Measurements from ENCODE around the gene KANSL1L. TPM values are rescaled to one million over a fixed set of nuclear protein-coding genes. Genes with fewer than 3 reads are reported as not detected.

KANSL1L gene
- total RNA-seq, 1 donor from 2014 or later = 36.3 TPM

- no peaks in the 10 kb centered on the region for H3K27me3 ChIP-seq
- H3K9me3 ChIP-seq = no peaks in the 10 kb centered on the region
- no peak for TF ChIP-seq CTCF (IDR thresholded peaks at IDR 0.05)
- DNase-seq (no peak), ATAC-seq (no peak)
- no peak overlapping the region for H3K27ac ChIP-seq
- peaks cover 17% of the 10 kb centered on the region for H3K4me1 ChIP-seq
- intact Hi-C loops (cut with DNase I) = no loop called here
- peaks cover 27% of the 10 kb centered on the region for H3K36me3 ChIP-seq
- no peak overlapping the region for H3K4me3 ChIP-seq
These were observed 162.1 kb downstream of the KANSL1L start for GRCh38 chr2:210009126-210009525.

- no peaks in the 10 kb centered on the region for H3K9me3 ChIP-seq
- no peak overlapping the region for H3K4me3 ChIP-seq
- intact Hi-C loops (cut with DNase I) = no loop called here
- ATAC-seq (peak; percentile 83), DNase-seq (no peak)
- no peak for TF ChIP-seq CTCF (IDR thresholded peaks at IDR 0.05)
- H3K4me1 ChIP-seq = peaks cover 28% of the 10 kb centered on the region
- H3K27ac ChIP-seq = no peak overlapping the region
- H3K36me3 ChIP-seq = peaks cover 14% of the 10 kb centered on the region
- H3K27me3 ChIP-seq = no peaks in the 10 kb centered on the region
These were observed 163.3 kb downstream of the KANSL1L start for GRCh38 chr2:210007895-210008294.

- no peak overlapping the region for H3K27ac ChIP-seq
- H3K4me3 ChIP-seq = no peak overlapping the region
- ATAC-seq (no peak), DNase-seq (no peak)
- H3K27me3 ChIP-seq = no peaks in the 10 kb centered on the region
- TF ChIP-seq CTCF (IDR thresholded peaks at IDR 0.05) = no peak
- no peaks in the 10 kb centered on the region for H3K9me3 ChIP-seq
- no peaks in the 10 kb centered on the region for H3K36me3 ChIP-seq
- intact Hi-C loops (cut with DNase I) = no loop called here
- H3K4me1 ChIP-seq = peaks cover 32% of the 10 kb centered on the region
These were observed 166.3 kb downstream of the KANSL1L start for GRCh38 chr2:210004881-210005280.

- DNase-seq (no peak), ATAC-seq (no peak)
- Histone ChIP-seq H3K4me3 (peak overlapping the region; percentile 99), H3K27me3 (no peaks in the 10 kb centered on the region), H3K36me3 (no peaks in the 10 kb centered on the region), H3K27ac (peak overlapping the region; percentile 80), H3K4me1 (peaks cover 32% of the 10 kb centered on the region), H3K9me3 (no peaks in the 10 kb centered on the region)
- TF ChIP-seq CTCF (IDR thresholded peaks at IDR 0.05) = no peak
- intact Hi-C loops (cut with DNase I) = no loop called here
These were observed 167.8 kb downstream of the KANSL1L start for GRCh38 chr2:210003359-210003758.

GRCh38 chr2:210002158-210003157 lies 168.8 kb downstream of the KANSL1L start, which contains the start of gene RPE:
RPE (plus strand) TSS chr2:210002638; CDS start chr2:210002662, 24 bp downstream.
- TF ChIP-seq CTCF (IDR thresholded peaks at IDR 0.05) = no peak
- Histone ChIP-seq H3K4me3 (peak within 1 kb of the TSS; percentile 99), H3K36me3 (no peaks in the 10 kb centered on the region), H3K4me1 (peaks cover 32% of the 10 kb centered on the region), H3K27ac (peak within 1 kb of the TSS; percentile 80), H3K9me3 (no peaks in the 10 kb centered on the region), H3K27me3 (no peaks in the 10 kb centered on the region)
- ATAC-seq (peak; percentile 100), DNase-seq (peak; percentile 99)
- intact Hi-C loops (cut with DNase I) = no loop called here
